HG03064 (cell line): ENCODE results near the gene RBP5.

Experiments used
- ATAC-seq: cut with Tn5 transposase; IDR thresholded peaks from one replicate; pipeline ENCODE4 v1.9.1; 2021; ENCODE audit warnings: low read depth; ENCODE audit not compliant: unreplicated experiment

RBP5 gene, protein sequence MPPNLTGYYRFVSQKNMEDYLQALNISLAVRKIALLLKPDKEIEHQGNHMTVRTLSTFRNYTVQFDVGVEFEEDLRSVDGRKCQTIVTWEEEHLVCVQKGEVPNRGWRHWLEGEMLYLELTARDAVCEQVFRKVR

DNA sequence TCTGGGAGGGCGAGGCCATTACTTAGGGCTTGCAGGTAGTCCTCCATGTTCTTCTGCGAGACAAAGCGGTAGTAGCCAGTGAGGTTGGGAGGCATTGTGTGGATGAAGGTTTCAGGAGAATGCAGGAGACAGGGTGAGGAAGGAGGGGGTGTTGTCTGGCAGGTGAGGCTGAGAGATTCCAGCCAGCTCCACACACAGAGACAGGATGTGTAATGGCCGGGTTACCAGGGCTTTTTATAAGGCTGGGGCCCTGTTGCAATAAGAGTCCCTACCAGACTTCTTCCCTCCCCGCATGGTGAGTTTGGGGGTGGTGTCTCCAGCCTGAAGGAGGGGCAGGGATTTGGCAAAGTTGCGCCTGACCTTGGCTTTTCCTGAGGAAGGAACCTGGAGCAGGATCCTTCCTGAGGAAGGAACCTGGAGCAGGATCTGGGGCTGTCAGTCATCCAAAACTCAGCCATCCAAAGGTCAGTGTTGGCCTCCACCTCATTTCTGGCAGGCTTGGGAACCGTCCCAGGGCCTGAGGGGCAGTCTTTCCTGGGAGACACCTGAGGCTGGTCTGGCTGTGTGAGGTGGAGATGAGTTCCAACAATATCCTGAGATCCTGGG lies at the start of gene RBP5:
Gene RBP5, minus strand, starts transcription at position 209 of the 606 bp plus-strand sequence. Its CDS starts 114 bp downstream, at position 95.
- ATAC-seq = no peak

DNA sequence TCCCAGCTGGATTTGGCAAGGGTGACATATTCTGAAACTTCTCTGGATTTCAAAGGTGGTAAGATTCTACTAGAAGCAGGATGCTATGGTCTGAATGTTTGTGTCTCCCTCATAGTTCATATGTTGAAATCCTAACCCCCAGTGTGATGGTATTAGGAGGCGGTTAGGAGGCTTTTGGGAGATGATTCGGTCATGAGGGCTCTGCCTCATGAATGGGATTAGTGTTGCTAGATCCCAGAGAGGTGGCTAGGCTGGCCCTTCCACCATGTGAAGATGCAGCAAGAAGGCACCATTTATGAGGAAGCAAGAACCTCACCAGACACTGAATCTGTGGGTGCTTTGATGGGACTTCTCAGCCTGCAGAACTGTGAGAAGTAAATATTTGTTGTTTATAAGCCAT lies 49.8 kb upstream of the RBP5 start:
- no peak for ATAC-seq

DNA sequence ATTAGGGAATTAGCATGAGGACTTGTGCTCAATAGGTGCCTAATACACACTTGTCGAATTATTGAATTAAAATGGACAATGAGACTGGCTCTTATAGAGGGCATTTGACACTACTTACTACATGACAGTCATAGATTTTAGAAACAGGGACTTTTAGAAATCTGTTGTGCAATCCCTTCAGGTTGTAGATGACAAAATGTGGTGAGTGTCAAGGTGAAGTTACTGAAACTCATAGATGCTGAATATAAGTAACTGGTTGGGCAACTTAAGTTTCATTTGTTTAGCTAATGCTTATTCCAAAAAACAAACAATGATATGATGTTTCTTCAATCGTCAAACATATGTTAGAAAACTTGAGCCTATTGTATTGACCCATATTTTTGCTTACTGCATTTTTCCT lies 47.9 kb upstream of the RBP5 start:
- ATAC-seq = no peak

DNA sequence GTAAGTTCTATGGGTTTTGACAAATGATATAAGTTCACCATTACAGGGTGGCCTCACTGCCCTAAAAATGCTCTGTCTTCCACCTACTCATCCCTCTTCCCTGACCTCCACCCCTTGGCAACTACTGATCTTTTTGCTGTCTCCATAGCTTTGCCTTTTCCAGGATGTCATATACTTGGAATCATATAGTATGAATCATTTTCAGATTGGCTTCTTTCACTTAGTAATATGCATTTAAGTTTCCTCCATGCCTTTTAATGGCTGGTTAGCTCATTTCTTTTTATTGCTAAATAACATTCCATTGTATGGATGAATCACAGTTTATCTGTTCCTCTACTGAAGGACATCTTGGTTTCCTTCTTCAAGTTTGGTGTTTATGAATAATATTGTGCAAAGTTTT lies 46.8 kb upstream of the RBP5 start:
- no peak for ATAC-seq

DNA sequence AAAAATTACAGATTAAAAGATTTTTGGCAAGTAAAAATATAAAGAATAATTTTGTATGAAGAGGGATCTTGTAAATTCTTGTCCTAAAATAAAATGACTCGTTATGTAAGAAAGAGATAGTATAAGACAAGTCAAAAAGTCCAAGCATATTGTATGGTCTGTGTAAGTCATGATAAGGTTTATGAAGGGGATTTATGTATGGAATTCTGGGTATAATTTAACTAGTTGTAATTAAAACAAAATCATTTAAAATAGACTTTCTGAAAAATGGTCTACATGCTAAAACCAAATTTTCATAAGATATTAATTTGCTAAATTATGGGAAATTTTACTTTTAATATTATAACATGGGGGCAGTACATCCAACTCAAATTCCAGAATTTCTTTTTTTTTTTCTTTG lies 43.2 kb upstream of the RBP5 start:
- no peak for ATAC-seq

DNA sequence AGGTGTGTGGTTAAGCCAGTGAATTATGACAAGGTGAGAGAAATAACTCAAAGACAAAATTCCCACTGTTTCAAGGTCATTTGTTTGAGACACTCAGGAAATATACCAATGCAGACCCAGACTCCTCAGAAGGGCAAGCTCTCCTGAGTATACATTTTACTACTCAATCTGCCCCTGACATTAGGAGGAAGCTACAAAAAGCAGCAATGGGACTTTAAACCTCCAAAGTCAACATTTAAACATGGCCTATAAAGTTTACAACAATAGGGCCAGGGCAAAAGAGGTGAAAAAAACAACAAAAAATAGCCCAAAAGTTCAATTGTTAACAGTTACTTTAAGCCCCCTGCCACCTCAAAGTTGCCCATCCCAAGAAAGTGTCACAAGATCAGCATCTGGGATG lies 41.3 kb upstream of the RBP5 start:
- no peak for ATAC-seq

DNA sequence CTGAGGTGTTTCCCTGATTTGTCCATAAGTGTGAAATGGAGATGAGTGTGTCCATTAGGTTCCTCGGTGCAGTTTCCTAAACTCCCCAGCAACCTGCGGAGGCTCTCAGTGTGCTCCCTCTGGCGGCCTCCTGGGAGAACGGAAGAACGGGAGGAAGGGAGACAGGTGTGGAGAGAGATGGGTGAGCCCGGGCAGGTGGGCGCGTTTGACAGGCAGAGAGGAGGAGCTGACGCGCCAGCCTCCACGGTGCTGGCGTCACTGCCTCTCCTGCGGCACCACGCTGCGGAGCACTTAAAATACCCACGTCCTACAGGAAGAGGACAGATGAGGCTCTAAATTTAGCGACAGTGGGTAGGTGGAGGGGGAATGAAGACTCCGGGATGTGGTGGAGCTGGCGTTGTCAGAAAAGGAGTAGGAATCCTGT lies 34.0 kb upstream of the RBP5 start:
- no peak for ATAC-seq

DNA sequence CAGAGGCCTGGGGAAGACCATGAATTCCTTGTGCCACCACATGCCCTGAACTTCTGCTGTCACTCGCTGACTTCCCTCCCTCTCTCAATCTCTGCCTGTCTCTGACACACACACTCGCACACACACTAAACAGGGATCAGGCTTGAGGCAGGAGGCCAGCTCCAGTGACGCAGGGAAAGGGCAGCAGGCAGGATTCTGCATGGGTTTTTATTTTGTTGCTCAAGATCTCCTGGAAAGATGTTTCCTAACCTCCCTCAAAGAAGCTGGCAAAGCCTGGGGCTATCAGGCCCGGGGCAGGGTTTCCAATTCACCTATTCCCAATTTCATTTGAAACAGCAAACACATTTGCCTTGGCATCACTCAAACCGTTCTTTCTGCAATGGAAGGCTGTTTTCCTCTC lies 33.1 kb upstream of the RBP5 start:
- no peak for ATAC-seq

DNA sequence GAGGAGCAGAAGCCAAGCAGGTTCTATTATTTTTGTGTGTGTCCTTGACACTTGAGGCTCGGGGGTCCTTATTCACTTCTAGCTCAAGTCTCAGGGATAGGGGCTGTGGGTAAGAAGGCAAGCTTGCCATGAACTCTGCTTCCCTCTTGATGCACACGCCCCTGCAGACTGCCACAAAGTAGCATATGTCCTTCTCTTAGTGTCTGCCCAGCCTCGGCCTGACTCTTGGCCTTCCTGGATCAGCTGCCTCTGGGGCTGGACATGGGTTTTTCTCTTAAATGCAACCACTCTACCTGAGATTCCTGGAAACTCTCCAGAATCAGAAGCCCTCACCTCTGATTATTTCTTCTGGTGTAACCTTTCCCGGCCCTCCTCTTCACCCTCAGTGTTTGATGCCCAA lies 32.6 kb upstream of the RBP5 start:
- no peak for ATAC-seq

DNA sequence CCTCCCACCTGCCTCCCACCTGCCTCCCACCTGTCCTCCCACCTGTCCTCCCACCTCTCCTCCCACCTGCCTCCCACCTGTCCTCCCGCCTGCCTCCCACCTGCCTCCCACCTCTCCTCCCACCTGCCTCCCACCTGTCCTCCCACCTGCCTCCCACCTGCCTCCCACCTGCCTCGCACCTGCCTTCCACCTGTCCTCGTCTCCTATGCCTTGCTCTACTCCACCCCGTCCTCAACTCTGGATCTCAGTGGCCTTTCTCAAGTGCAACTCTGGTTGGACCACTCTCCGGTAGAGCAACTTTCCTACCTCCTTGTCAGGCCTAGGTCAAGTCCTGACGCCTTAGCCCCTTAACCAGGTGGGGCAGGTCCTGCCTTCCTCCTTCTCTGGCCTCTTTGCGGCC lies 31.5 kb upstream of the RBP5 start:
- ATAC-seq = no peak

DNA sequence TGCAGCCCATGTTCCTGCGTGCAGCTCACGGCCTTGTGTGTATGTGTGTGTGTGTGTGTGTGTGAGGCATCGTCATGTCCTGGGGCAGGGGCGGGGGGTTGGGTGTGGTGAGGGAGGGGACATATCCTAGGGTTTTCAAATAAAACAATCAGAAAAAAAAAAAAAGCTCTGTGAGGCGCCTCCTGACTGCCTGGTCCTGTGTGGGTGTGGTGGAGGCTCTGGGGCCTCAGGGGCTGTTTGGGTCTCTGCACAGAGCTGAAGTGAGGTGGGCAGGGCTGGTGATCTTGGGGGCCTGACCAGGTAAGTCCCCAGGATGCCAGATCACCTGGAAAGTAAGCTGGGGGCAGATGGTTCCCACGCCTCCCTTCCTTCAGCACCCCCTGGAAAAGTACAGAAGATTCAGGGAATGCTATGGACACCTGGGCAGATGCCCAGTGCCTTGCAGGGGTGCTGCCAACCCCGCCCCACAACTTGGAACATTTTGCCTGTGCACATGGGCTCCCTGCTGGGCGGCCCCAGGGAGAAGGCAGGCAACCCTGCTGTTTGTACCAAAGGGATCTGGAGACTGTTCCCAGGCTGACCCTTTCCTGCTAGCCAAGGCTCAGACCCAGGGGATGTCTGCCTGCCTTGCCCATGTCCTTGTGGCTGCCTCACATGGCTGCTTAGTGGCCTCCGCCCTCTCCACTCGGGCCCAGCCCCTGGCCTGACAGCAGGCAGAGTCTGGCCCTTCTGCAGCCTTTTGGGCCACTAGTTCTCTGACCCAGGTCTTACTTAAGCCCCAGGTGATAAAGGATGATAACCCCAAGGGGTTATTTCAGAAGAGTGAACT lies 30.3 kb upstream of the RBP5 start:
- no peak for ATAC-seq

DNA sequence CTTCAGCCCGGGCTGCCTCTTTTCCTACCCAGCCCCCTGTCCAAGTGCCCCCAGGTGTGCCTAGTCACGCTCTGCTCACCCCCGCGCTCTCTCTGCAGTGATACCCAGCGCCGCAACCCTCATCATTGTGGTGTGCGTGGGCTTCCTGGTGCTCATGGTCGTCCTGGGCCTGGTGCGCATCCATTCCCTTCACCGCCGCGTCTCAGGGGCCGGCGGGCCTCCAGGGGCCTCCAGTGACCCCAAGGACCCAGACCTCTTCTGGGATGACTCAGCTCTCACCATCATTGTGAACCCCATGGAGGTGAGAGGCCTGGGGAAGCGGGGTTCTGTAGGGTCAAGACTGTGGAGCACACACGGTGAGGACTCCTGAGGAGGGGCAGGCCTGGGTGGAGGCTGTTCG lies 28.7 kb upstream of the RBP5 start:
- ATAC-seq = no peak

DNA sequence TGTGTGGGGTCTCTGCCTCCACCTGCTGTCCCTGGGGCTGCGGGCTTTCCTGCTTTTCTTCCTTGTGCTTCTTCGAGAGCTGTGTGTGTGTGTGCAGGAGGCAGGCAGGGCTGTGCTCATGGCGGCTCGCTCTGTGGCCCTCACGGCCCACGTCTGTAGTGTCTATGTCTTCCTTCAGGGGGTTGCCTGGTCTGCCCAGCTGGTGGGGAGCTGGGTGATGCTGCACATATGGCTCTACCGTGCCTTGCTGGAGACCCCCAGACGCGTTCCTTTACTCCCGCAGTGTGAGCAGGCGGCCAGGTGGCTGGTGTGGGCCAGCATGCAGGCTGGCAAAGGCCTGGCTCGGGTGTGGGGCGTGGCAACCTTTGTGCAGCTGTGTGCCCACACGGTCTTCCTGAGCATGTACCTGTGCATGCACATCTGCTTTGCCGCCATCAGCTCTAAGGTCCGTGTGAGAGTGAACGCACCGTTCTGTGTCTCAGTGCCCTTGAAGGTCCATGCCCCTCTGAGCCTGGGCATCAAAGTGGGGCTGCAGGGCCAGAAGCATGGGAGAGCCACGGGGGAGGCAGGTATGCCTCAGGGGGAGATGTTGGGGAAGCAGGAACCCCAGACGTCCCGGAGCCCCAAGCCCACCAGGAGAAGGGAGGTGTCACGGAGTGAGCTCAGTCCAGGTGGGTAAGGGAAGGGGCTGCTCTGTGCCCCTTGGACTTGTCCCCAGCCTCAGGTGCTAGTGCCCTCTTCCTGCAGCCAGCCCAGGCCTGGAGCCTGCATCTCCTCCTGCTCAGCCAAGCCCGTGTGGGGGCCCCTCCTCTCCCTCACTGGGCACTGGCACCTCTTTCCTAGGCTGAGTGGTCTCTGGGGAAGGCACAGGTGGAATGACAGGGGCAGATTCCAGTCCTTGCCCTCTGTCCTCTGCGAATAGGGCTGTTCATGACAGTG lies 27.8 kb upstream of the RBP5 start:
- ATAC-seq = no peak

DNA sequence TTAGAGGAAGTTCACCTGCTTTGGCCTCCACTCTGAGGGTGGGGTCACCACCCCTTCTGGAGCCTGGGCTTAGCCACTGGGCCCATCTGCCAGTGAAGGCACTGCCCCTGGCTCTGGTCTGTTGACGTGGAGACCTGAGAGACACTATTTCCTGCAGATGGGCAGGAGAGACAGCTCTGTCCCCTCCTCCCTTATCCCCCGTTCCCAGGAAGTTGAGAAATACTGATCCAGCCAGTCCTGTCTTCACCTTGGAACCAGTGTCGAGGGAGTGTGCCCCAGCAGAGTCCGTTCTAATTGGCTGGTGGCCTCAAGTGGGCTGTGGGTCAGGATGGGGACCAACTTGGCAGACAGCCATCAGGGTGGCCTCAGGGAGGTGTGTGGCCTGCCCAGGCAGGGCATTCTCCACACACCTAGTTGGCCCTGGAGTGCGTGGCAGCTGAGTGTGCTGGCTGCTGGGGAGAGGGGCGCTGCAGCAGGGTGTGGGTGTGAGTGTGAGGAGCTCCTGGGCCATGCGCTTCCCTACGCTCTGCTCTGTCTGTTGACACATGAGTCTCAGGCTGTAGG lies 26.9 kb upstream of the RBP5 start:
- ATAC-seq = no peak

DNA sequence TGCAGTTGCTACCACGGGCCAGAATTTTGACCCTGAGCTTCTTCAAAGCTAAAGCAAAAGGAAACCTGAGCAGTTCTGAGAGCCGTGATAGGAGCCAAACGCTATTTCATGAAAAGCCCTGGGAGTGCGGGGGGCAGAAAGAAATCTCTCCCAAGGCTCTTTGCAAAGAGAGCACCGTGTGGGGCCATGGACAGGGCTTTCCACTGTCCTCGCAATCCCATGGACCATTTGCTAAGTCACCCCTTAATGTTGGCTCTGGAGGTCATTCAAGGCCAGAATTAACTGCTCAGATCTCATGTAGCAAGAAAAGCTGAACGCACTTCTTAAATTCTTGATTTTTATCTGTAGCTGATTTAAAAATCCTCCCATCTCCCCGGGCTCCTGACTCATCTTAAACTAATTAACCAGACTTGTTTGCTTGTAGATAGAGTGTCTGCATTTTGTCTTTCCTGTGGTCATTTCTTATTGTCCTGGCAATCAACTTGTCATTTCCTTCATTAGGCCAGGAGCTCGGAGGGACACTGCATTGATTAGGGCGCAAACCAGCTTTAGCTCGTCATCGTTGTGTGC lies 26.3 kb upstream of the RBP5 start:
- ATAC-seq = no peak

DNA sequence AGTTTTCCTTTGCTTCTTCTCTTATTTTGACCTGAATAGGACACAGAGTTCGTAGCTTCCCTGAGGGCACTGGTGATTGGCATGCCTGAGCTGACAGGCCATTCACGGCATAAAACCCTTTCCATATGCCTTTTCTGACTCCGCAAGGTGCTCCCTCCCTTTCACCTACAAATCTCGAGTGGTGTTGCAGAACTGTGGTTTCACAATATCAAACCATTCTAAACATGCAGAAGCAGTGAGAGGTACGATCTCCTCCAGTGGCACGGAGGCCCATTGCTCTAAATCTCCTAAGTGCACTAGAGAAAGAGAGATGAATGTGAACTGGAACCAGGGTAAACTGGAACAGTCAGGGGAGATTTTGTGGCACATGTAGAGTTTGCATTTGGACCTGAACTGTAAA lies 25.4 kb upstream of the RBP5 start:
- ATAC-seq = no peak

DNA sequence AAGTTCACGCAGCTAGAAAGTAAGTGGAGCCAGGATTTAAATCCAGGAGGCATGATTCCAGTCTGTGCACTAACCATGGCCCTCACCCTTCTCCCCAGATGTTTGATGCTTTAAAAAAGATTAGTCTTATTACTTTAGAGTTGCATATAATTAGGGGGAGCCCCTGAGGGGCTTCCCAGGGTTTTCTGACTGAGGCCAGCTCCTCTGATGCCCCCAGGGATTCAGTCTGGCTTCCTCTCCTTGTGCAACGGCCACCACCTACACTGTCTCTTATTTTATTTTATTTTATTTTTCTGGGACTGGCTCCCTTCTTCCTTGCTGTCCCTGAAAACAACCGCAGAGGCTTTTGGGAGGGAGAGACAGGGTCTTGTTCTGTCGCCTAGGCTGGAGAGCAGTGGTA lies 24.1 kb upstream of the RBP5 start:
- no peak for ATAC-seq

DNA sequence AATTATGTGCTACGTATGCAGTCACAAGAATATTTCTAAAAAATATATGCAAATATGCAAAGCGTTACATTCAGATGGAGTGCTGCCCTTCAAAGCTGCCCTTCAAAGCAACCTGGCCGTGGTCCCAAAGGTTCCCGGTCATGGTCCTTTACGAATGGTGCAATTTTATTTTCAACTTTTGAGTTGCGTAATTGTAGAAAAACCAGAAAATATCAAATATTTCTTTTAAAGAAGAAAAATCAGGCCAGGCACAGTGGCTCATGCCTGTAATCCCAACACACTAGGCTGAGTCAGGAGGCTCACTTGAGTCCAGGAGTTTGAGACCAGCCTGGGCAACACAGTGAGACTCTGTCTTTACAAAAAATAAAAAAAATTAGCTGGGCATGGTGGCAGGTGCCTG lies 22.8 kb upstream of the RBP5 start:
- ATAC-seq = no peak

DNA sequence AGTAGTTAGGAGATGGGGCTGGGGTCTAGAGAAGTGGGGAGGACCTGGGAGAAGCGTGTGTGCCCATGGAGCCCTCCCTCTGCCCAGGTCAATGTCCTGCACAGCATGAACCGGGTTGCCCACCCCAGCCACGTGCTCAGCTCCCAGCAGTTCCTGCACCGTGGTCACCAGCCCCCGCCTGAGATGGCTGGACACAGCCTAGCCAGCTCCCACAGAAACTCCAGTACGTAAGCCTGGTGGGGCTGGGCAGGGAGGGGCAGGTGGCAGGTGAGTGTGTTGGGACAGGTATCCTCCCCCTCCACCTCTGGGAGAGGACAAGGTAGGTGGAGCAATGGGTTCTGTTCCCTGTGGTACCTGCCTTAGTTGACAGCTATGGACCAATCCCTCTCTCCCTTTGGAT lies 22.2 kb upstream of the RBP5 start:
- no peak for ATAC-seq

DNA sequence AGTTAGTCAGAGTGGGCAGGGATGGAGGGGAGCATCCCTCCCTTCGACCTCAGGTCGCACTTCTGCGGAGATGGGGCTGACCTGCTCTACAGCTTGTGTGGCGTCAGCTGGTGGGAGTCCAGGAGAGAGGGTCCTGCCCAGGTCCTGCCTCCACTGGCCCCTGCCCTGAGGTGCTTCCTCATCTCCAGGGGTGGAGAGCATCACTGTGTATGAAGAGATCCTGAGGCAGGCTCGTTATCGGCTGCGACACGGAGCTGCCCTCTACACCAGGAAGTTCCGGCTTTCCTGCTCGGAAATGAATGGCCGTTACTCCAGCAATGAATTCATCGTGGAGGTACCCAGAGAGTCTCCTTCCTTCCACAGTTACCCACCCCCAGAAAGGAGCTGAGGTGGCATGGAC lies 21.7 kb upstream of the RBP5 start:
- no peak for ATAC-seq
